ENCODE results near the gene ENO1. TPM values are rescaled to one million over a fixed set of nuclear protein-coding genes. Genes with fewer than 3 reads are reported as not detected.

ENO1 gene
- total and polyA plus RNA-seq, 2 donors from 2014 or later = 1,164 to 1,321 TPM

DNA sequence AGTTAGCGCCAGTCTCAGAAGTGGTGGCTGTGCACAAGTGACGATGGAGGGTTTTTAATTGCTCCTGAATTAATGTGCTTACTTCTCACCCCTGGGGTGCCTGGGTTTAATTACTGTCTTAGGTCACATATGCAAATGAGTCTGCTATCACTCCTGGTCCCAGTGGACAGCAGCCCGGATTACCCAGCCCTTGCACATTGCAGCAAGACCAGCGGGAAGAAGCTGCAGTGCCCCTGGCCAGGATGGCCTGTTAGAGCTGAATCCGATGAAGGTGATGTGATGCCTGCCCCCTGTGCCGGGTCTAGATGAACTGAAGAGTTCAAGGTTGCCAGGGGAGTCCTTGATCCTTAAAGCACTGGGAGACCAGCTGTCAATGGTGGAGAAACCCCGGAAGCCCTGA is 24.2 kb downstream of the ENO1 start:
- intact Hi-C loops (cut with DNase I) = no loop called here
- no peak for FAIRE-seq
- Histone ChIP-seq H3K27me3 (ENCODE audit: control insufficient read depth, insufficient read depth, low read length) (no peaks in the 10 kb centered on the region), H3K27ac (ENCODE audit: low read depth in 2 of 2, low read length in 2 of 2) (no peak overlapping the region), H3K4me3 (ENCODE audit: low read length in 3 of 3) (no peak overlapping the region), H3K9me3 (ENCODE audit: control insufficient read depth in 2 of 3, insufficient read depth in 1 of 3, low read length in 3 of 3) (no peaks in the 10 kb centered on the region), H3K36me3 (ENCODE audit: control insufficient read depth in 2 of 3, insufficient read depth in 3 of 3, low read length in 3 of 3) (peaks cover 0 to 4% (median 3%) of the 10 kb centered on the region in 3 donors), H3K9ac (ENCODE audit: low read length in 3 of 3) (no peak overlapping the region), H3K4me1 (ENCODE audit: control insufficient read depth in 2 of 3, insufficient read depth in 2 of 3, low read depth in 1 of 3, low read length in 3 of 3) (peaks cover 4 to 28% (median 16%) of the 10 kb centered on the region in 3 donors)
- TF ChIP-seq, protein P1, sequence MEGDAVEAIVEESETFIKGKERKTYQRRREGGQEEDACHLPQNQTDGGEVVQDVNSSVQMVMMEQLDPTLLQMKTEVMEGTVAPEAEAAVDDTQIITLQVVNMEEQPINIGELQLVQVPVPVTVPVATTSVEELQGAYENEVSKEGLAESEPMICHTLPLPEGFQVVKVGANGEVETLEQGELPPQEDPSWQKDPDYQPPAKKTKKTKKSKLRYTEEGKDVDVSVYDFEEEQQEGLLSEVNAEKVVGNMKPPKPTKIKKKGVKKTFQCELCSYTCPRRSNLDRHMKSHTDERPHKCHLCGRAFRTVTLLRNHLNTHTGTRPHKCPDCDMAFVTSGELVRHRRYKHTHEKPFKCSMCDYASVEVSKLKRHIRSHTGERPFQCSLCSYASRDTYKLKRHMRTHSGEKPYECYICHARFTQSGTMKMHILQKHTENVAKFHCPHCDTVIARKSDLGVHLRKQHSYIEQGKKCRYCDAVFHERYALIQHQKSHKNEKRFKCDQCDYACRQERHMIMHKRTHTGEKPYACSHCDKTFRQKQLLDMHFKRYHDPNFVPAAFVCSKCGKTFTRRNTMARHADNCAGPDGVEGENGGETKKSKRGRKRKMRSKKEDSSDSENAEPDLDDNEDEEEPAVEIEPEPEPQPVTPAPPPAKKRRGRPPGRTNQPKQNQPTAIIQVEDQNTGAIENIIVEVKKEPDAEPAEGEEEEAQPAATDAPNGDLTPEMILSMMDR (IDR thresholded peaks at IDR 0.05; ENCODE audit: borderline replicate concordance, extremely low read depth, insufficient read depth) = no peak
- no peak for DNase-seq

- FAIRE-seq (no peak), DNase-seq (no peak)
- Histone ChIP-seq H3K9ac (ENCODE audit: low read length in 3 of 3) (no peak overlapping the region), H3K27ac (ENCODE audit: low read depth in 2 of 2, low read length in 2 of 2) (no peak overlapping the region), H3K4me1 (ENCODE audit: control insufficient read depth in 2 of 3, insufficient read depth in 2 of 3, low read depth in 1 of 3, low read length in 3 of 3) (peaks cover 0 to 21% (median 11%) of the 10 kb centered on the region in 3 donors), H3K36me3 (ENCODE audit: control insufficient read depth in 2 of 3, insufficient read depth in 3 of 3, low read length in 3 of 3) (no peaks in the 10 kb centered on the region), H3K4me3 (ENCODE audit: low read length in 3 of 3) (no peak overlapping the region), H3K27me3 (ENCODE audit: control insufficient read depth, insufficient read depth, low read length) (no peaks in the 10 kb centered on the region), H3K9me3 (ENCODE audit: control insufficient read depth in 2 of 3, insufficient read depth in 1 of 3, low read length in 3 of 3) (no peaks in the 10 kb centered on the region)
- TF ChIP-seq, protein P1 (IDR thresholded peaks at IDR 0.05; ENCODE audit: borderline replicate concordance, extremely low read depth, insufficient read depth) = no peak
- intact Hi-C loops (cut with DNase I) = no loop called here
These were observed 27.4 kb downstream of the ENO1 start for GRCh38 chr1:8851060-8851459.

DNA sequence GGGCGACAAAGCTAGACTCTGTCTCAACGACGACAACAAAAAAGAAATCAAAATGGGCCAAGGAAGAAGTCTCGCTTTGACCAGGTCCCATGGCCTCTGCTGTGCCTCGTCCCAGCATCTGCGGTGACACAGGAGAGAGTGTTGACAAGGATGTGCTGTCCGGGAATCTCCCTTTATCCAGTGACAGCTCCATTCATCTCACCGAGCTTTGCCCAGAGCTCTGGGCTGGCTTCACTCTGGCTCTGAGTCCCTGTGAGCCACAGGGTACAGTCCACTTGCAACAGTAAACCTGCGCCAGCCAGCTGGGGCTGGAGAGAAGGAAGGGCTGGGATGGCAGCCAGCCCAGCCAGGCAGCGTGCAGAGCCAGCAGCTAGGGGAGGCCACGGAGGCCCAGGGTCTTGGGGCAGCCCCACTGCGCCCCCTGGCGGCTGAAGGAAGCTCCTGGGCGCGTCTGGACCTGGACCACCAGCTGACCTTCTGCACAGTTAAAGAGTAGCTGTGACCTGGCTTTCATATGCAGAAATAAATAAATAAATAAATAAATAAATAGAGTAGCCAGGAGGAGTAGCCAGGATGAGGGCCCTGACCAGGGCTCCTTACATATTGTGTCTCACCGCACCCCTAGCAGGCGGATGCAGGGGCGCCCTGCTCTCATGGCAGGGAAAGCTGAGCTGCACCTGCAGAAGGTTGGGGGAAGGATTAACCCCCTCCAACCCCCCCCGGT is 29.7 kb downstream of the ENO1 start:
- intact Hi-C loops (cut with DNase I) = no loop called here
- Histone ChIP-seq H3K36me3 (ENCODE audit: control insufficient read depth in 2 of 3, insufficient read depth in 3 of 3, low read length in 3 of 3) (no peaks in the 10 kb centered on the region), H3K4me1 (ENCODE audit: control insufficient read depth in 2 of 3, insufficient read depth in 2 of 3, low read depth in 1 of 3, low read length in 3 of 3) (peaks cover 0 to 28% (median 25%) of the 10 kb centered on the region in 3 donors), H3K4me3 (ENCODE audit: low read length in 3 of 3) (no peak overlapping the region), H3K9ac (ENCODE audit: low read length in 3 of 3) (peak overlapping the region in 1 of 3 donors; percentile 67), H3K9me3 (ENCODE audit: control insufficient read depth in 2 of 3, insufficient read depth in 1 of 3, low read length in 3 of 3) (no peaks in the 10 kb centered on the region), H3K27ac (ENCODE audit: low read depth in 2 of 2, low read length in 2 of 2) (peak overlapping the region; percentile 57 to 66), H3K27me3 (ENCODE audit: control insufficient read depth, insufficient read depth, low read length) (no peaks in the 10 kb centered on the region)
- TF ChIP-seq, protein P1 (IDR thresholded peaks at IDR 0.05; ENCODE audit: borderline replicate concordance, extremely low read depth, insufficient read depth) = peak; percentile 96
- peak; percentile 81 for FAIRE-seq
- DNase-seq = peak; percentile 94 to 97 (median 96)

All from kidney (tissue), 14 donors.